Activated CD8-positive, alpha-beta memory T cell treated with anti-CD3 and anti-CD28 coated beads, Interleukin-2, amount 50 U/mL, for 24 hours (primary cell): ENCODE measurements around the gene PPP2R3A.
"Not testable (repeated sequence)": the region's sequence is repeated elsewhere in the genome, so short reads cannot be mapped to it uniquely, and the experiment has no call there.

Source experiments
- DNase-seq: peaks from one replicate; pipeline ENCODE4 v3.0.0-alpha.2; 2020; ENCODE audit errors: extremely low read depth

PPP2R3A gene

DNA sequence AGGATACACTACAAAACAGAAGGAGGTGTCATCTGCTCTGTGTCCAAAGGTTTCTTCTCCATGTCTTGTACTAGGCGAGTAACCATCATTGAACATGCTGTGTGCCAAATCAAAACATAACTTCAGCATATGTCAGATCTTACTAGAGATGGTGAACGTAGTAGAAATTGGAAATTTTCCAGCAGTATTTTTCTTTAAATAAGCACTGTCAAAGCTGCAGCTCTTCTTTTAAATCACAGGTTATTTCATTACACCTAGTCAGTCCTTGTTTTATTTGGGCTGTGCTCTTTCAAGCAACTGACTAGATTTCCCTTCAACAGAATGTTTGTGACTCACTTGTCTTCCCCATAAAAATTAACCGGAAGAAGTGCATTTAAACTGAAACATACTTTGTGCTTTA lies 184.1 kb downstream of the PPP2R3A start:
- DNase-seq, result no peak

DNA sequence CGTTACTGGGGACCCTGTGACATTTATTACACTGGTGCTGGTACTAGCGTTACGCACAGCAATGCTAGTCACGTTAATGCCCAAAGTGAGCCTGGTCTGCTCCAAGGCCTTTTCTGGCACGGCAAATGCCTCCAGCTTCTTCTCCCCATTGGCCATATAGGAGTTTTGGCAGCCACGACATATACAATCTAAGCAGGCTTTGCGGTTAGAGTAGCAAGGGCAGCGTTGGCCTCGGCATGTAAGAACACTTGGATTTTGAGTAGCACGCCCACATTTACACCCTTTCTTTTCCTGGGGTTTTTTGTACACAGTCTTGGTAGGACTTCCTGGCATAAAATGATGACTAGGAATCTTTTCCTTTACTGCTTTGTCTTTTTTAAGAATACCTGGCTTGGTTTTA lies 185.7 kb downstream of the PPP2R3A start:
- no peak for DNase-seq

- DNase-seq, result no peak
Observed at GRCh38 chr3:136152176-136152843, 186.8 kb downstream of the PPP2R3A start.

DNA sequence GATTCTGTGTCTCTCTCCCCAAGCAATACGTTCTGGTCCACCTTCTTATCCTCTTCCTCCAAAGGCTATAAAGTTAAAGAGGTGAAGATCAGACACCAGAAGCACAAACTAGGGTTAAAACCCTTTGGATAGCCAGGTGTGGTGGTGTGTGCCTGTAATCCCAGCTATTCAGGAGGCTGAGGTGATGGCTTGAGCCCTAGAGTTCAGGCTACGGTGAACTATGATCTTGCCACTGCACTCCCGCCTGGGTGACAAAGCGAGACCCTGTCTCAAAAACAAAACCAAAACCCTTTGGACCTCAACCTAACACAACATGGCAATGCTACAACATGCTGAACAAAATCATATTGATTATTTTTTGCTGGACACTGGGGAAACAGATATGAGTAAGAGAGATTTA lies 187.4 kb downstream of the PPP2R3A start:
- DNase-seq, result no peak

DNA sequence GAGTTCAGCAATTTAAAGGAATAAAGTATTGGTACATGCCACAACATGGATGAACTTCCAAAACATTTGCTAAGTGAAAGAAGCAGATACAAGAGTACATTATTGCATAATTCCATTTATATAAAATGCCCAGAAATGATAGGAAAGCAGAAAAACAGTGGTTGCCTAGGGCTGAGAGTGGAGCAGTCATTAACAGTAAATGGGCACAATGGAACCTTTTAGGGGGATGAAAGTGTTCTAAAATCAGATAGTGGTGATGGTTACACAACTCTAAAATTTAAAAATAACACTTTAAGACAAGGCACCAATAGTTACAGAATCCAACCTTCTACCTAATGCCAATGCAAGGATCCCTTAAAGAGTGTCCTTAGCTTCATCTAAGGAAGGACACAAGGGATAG lies 196.0 kb downstream of the PPP2R3A start:
- DNase-seq, result no peak

DNA sequence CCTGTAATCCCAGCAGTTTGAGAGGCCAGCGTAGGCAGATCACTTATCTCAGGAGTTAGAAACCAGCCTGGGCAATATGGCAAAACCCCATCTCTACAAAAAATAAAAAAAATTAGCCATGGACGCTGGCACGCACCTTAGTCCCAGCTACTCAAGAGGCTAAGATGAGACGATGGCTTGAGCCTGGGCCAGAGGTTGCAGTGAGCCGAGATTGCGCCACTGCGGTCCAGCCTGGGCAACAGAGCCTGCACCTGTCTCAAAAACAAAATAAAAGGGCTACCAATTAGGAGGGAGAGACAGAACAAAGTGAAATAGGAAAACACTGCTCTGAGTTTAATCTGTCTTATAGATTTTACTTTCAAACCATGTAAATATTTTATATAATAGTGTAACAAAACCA lies 196.8 kb downstream of the PPP2R3A start:
- DNase-seq, result no peak

- DNase-seq, result not testable (repeated sequence)
Observed at GRCh38 chr3:136163607-136164006, 198.1 kb downstream of the PPP2R3A start.

DNA sequence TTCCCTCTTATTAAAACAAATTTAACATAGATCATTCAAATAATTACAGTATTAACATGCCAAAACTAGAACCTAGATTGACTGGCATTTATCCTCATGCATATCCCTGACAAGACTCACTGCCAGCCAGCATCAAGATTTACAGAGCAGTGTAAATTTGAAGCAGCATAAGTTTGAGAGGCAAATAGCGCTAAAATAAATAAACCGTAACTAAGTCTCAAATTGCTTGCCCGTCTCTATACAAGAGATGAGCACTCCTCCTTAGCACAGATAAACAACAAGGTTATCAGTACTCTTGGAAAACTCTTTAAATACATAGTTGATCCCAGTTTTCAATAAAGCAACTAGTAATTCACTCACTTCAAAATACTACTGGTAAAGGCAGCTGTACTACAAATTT lies 201.0 kb downstream of the PPP2R3A start:
- DNase-seq, result no peak

- DNase-seq, result not testable (repeated sequence)
Observed at GRCh38 chr3:136168236-136168635, 202.7 kb downstream of the PPP2R3A start.

GRCh38 chr3:136171097-136171542 lies 205.6 kb downstream of the PPP2R3A start:
- DNase-seq, result no peak

- no peak for DNase-seq
Observed at GRCh38 chr3:136173939-136174490, 208.5 kb downstream of the PPP2R3A start.

GRCh38 chr3:136177876-136178275 lies 212.3 kb downstream of the PPP2R3A start:
- no peak for DNase-seq

GRCh38 chr3:136181741-136182140 lies 216.2 kb downstream of the PPP2R3A start:
- DNase-seq, result no peak

GRCh38 chr3:136184703-136185102 lies 219.2 kb downstream of the PPP2R3A start:
- no peak for DNase-seq

- DNase-seq, result no peak
Observed at GRCh38 chr3:136186344-136186743, 220.8 kb downstream of the PPP2R3A start.

DNA sequence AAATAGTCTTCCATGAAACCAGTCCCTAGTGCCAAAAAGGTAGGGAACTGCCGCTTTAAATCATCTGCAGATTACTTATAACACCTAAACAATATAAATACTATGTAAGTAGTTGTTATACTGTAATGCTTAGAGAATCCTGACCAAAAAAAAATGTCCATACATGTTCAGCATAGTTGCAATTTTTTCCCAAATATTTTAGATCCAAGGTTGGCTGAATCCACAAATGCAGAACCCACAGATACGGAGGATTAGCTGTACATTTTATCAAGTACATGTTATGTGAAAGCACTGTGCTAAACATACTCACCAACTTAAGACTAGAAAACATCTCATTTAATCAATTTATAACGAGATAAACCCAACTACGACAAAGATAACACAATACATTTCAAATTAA lies 221.3 kb downstream of the PPP2R3A start:
- no peak for DNase-seq

DNA sequence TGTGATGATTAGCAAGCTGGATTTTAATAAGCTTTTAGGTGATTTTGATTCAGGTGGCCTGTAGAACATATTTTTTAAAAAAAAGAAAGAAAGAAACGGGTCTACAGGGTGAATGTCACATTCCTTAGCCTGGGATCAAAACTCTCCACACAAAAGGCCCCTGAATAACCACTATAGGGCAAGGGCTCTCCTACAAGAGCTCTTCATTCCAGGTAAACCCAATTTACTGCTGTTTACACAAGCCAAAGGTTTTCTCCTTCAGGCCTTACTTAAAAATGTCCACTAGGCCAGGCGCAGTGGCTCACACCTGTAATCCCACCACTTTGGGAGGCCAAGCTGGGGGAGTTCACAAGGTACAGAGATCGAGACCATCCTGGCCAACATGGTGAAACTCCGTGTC lies 222.3 kb downstream of the PPP2R3A start:
- no peak for DNase-seq

DNA sequence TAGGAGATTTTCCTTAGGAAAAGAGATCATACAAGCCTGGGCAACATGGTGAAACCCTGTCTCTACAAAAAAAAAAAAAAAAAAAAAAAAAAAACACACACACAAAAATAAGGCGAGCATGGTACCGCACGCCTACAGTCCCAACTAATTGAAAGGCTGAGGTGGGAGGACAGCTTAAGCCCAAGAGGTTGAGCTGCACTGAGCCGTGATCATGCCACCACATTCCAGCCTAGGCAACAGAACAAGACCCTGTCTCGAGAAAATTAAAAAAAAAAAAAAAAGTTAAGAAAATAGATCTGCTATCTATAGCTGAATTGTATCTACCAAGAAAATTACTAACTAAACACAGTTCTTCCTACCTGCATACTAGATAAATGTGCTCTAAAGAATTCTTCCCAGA lies 223.5 kb downstream of the PPP2R3A start:
- DNase-seq, result no peak

GRCh38 chr3:136189859-136190617 lies 224.5 kb downstream of the PPP2R3A start:
- no peak for DNase-seq

DNA sequence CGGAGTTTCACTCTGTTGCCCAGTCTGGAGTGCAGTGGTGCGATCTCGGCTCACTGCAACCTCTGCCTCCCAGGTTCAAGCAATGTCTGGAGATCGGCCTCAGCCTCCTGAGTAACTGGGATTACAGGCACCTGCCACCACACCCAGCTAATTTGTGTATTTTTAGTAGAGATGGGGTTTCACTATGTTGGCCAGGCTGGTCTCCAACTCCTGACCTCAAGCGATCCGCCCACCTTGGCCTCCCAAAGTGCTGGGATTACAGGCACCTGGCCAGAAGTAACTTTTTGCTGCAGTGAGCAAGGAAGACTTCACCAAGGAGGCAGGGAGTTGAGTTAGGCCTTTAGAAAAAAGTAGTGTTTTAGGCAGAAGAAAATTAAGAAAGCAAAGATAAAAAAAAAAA lies 226.7 kb downstream of the PPP2R3A start:
- DNase-seq, result not testable (repeated sequence)

- DNase-seq, result no peak
Observed at GRCh38 chr3:136192831-136193230, 227.3 kb downstream of the PPP2R3A start.

GRCh38 chr3:136193278-136194054 lies 227.9 kb downstream of the PPP2R3A start:
- no peak for DNase-seq
